HepG2 (cell line): ENCODE data around the gene MAJIN. TPM values are rescaled to one million over a fixed set of nuclear protein-coding genes. Genes with fewer than 3 reads are reported as not detected.

Source experiments
- ARHGAP35 ChIP-seq: sonication (generic); formaldehyde crosslinking; IDR thresholded peaks from 2 replicates; pipeline ENCODE4 v1.9.0; 2022; ENCODE audit warnings: mild to moderate bottlenecking, inconsistent platforms, moderate library complexity, missing genetic modification reagents, borderline replicate concordance
- ELF3 ChIP-seq: IDR thresholded peaks from 2 replicates; pipeline ENCODE4 v1.6.1; 2016; ENCODE audit warnings: missing genetic modification reagents, missing compliant biosample characterization
- NFAT5 ChIP-seq: sonication (generic); formaldehyde crosslinking; IDR thresholded peaks from 2 replicates; pipeline ENCODE4 v1.4.0; 2020; ENCODE audit warnings: missing genetic modification reagents
- PITX1 ChIP-seq: sonication (generic); formaldehyde crosslinking; IDR thresholded peaks from 2 replicates; pipeline ENCODE4 v1.5.1; 2020; ENCODE audit warnings: mild to moderate bottlenecking, missing genetic modification reagents
- SMAD3 ChIP-seq: sonication (generic); formaldehyde crosslinking; IDR thresholded peaks from 2 replicates; pipeline ENCODE4 v1.4.0; 2020; ENCODE audit warnings: missing genetic modification reagents
- SP2 ChIP-seq: sonication (generic); formaldehyde crosslinking; IDR thresholded peaks from 2 replicates; pipeline ENCODE4 v1.5.1; 2020; ENCODE audit warnings: mild to moderate bottlenecking, missing genetic modification reagents
- TFE3 ChIP-seq: IDR thresholded peaks from 2 replicates; pipeline ENCODE4 v1.6.1; 2016
- TSC22D2 ChIP-seq: sonication (generic); formaldehyde crosslinking; IDR thresholded peaks from 2 replicates; pipeline ENCODE4 v1.5.1; 2020; ENCODE audit warnings: missing genetic modification reagents, mild to moderate bottlenecking, borderline replicate concordance
- ZFP91 ChIP-seq: sonication (generic); formaldehyde crosslinking; IDR thresholded peaks from 2 replicates; pipeline ENCODE4 v1.9.0; 2022; ENCODE audit warnings: missing genetic modification reagents, mild to moderate bottlenecking, borderline replicate concordance
- ZNF275 ChIP-seq: sonication (generic); formaldehyde crosslinking; IDR thresholded peaks from 2 replicates; pipeline ENCODE4 v1.8.0; 2022; ENCODE audit warnings: missing genetic modification reagents, mild to moderate bottlenecking, inconsistent platforms, borderline replicate concordance
- ZNF281 ChIP-seq: sonication (generic); formaldehyde crosslinking; IDR thresholded peaks from 2 replicates; pipeline ENCODE4 v1.4.0; 2020; ENCODE audit warnings: missing genetic modification reagents, borderline replicate concordance
- ZNF776 ChIP-seq: sonication (generic); formaldehyde crosslinking; IDR thresholded peaks from 2 replicates; pipeline ENCODE4 v1.4.0; 2020; ENCODE audit warnings: mild to moderate bottlenecking, missing genetic modification reagents
- ZSCAN31 ChIP-seq: sonication (generic); formaldehyde crosslinking; IDR thresholded peaks from 2 replicates; pipeline ENCODE4 v1.5.0; 2020; ENCODE audit warnings: low read depth, mild to moderate bottlenecking, missing genetic modification reagents
- polyA plus RNA-seq, 8 experiments: library from polyadenylated mRNA; depleted of rRNA in 3 of 8; stranded (reverse) in 7 of 8; unstranded in 1 of 8; fragments of >200 nt; fragmentation: Illumina TruSeq in 4 of 8; extraction: Trizol in 4 of 8; gene quantifications; 2 replicates each; pipeline versions ENCODE4 v1.2.1 to v1.2.3, GENCODE V29; 2011 to 2016; ENCODE audit warnings: low read depth in 4 of 8, missing spikeins in 1 of 8, mixed read lengths in 1 of 8; ENCODE audit not compliant: insufficient read depth in 1 of 8
- total RNA-seq, 5 experiments: library from RNA; depleted of rRNA; stranded (reverse); fragments of >200 nt; fragmentation: Illumina TruSeq; extraction: Trizol; gene quantifications; 2 replicates each; pipeline ENCODE4 v1.2.3, GENCODE V29; 2016; ENCODE audit warnings: low read depth in 1 of 5

MAJIN gene
- total and polyA plus RNA-seq, 2 of the 13 experiments (the other 11 are each of a cell fraction or from before 2014, with no cell fraction given), result not detected

GRCh38 chr11:64916775-64917662 lies 54.9 kb downstream of the MAJIN start, which contains the start of gene ATG2A (continued):
- peak; percentile 69; the same call in 1 of the 2 replicates for TF ChIP-seq ZSCAN31 (CRISPR knock-in tag)
- TF ChIP-seq SMAD3 (CRISPR knock-in tag), result 0 out of 2 replicates have a peak, but pooled peaks have one; percentile 24
- TF ChIP-seq ZNF776 (CRISPR knock-in tag), result 0 out of 2 replicates have a peak, but pooled peaks have one; percentile 57
- TF ChIP-seq ZNF281 (CRISPR knock-in tag), result peak; percentile 13; the same call in 1 of the 2 replicates
- TF ChIP-seq TFE3 (CRISPR knock-in tag), result 0 out of 2 replicates have a peak, but pooled peaks have one; percentile 35
- peak; percentile 15 for TF ChIP-seq ELF3 (CRISPR knock-in tag)
- 0 out of 2 replicates have a peak, but pooled peaks have one; percentile 47 for TF ChIP-seq NFAT5 (CRISPR knock-in tag)
- TF ChIP-seq TSC22D2 (CRISPR knock-in tag), result peak; percentile 52; the same call in 1 of the 2 replicates
- peak; percentile 45 for TF ChIP-seq PITX1 (CRISPR knock-in tag)
- TF ChIP-seq SP2, result peak; percentile 78
- peak; percentile 99 for TF ChIP-seq ZFP91 (CRISPR knock-in tag)
- peak; percentile 26 for TF ChIP-seq ZNF275 (CRISPR knock-in tag)
- 0 out of 2 replicates have a peak, but pooled peaks have one; percentile 41 for TF ChIP-seq ARHGAP35 (CRISPR knock-in tag)
